Astrocyte (in vitro differentiated cells and primary cell): ENCODE measurements around the gene TIPRL.

Experiments
- EZH2 ChIP-seq: IDR thresholded peaks from 2 replicates; pipeline ENCODE4 v1.6.1; 2012; ENCODE audit warnings: mild to moderate bottlenecking, low read length, inconsistent platforms; ENCODE audit not compliant: insufficient read depth
- TF ChIP-seq, protein P1 (sequence below): IDR thresholded peaks from 2 replicates; pipeline ENCODE4 v1.5.1; 2011; ENCODE audit warnings: low read depth, mild to moderate bottlenecking, inconsistent platforms, low read length, moderate library complexity; ENCODE audit not compliant: insufficient read depth

DNA sequence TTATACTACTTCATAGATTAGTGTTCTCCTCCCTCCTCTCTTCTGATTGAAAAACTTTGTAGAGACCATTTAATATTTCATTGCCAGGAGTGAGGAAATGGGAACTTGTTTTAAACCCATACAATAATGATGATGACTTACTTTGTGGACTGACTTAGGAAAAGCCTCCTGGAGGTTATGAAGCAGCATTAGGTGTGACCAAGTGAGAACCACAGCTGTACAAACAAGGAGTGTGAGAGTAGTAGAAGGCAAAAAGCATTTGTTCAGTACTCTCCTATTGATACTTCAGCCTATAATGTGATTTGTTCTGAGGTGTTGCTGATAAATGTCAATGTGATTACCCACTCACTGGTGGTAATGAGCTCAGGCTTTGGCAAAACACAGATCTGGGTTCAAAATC lies 8.4 kb downstream of the TIPRL start:
- TF ChIP-seq, protein P1, sequence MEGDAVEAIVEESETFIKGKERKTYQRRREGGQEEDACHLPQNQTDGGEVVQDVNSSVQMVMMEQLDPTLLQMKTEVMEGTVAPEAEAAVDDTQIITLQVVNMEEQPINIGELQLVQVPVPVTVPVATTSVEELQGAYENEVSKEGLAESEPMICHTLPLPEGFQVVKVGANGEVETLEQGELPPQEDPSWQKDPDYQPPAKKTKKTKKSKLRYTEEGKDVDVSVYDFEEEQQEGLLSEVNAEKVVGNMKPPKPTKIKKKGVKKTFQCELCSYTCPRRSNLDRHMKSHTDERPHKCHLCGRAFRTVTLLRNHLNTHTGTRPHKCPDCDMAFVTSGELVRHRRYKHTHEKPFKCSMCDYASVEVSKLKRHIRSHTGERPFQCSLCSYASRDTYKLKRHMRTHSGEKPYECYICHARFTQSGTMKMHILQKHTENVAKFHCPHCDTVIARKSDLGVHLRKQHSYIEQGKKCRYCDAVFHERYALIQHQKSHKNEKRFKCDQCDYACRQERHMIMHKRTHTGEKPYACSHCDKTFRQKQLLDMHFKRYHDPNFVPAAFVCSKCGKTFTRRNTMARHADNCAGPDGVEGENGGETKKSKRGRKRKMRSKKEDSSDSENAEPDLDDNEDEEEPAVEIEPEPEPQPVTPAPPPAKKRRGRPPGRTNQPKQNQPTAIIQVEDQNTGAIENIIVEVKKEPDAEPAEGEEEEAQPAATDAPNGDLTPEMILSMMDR: no peak
- TF ChIP-seq EZH2: no peak
